GM12892 (cell line): Measurements from ENCODE around the gene TRABD2B. TPM values are rescaled to one million over a fixed set of nuclear protein-coding genes. Genes with fewer than 3 reads are reported as not detected.
A peak's percentile ranks its signal among the peaks of the same experiment; 100 is the strongest.

Source experiments
- DNase-seq: peaks from one replicate; pipeline ENCODE4 v3.0.0; 2011; ENCODE audit not compliant: insufficient read length
- FAIRE-seq: peaks from 2 replicates; lab custom pipeline; 2011; peaks lifted over from hg19 to GRCh38; lab: Jason Lieb, UNC
- POLR2A ChIP-seq: IDR thresholded peaks from 2 replicates; pipeline ENCODE4 v1.6.1; 2011; ENCODE audit warnings: low read depth, low read length, control low read depth
- POLR2AphosphoS5 ChIP-seq: IDR thresholded peaks from 2 replicates; pipeline ENCODE4 v1.6.1; 2011; ENCODE audit warnings: low read depth, low read length, control low read depth
- TAF1 ChIP-seq: IDR thresholded peaks from 2 replicates; pipeline ENCODE4 v1.6.1; 2011; ENCODE audit warnings: low read depth, mild to moderate bottlenecking, control low read depth, low read length, borderline replicate concordance
- polyA plus RNA-seq: library from polyadenylated mRNA; unstranded; fragments of >200 nt; gene quantifications from one replicate; pipeline ENCODE4 v1.2.1, GENCODE V29; 2012; ENCODE audit warnings: missing spikeins, inconsistent platforms; ENCODE audit not compliant: missing spikeins

The TRABD2B gene
- polyA plus RNA-seq = not detected

- TF ChIP-seq TAF1 (no peak), POLR2A (no peak), POLR2AphosphoS5 (no peak)
- peak; percentile 92 for FAIRE-seq
- DNase-seq = peak; percentile 90
These were observed at the start of gene TRABD2B for GRCh38 chr1:47997289-47998200. Gene TRABD2B (minus strand): TSS chr1:47997385.

GRCh38 chr1:48044311-48044710 lies 47.1 kb upstream of the TRABD2B start:
- FAIRE-seq (no peak), DNase-seq (no peak)
- TF ChIP-seq POLR2AphosphoS5 = no peak
- TF ChIP-seq POLR2A = no peak

GRCh38 chr1:48043622-48044021 lies 46.4 kb upstream of the TRABD2B start:
- TF ChIP-seq POLR2AphosphoS5 (no peak), TAF1 (no peak), POLR2A (no peak)
- DNase-seq (no peak), FAIRE-seq (no peak)

- DNase-seq = no peak
- FAIRE-seq = no peak
- TF ChIP-seq POLR2AphosphoS5 (no peak), TAF1 (no peak), POLR2A (no peak)
These were observed 43.0 kb upstream of the TRABD2B start for GRCh38 chr1:48040154-48040553.

GRCh38 chr1:48039088-48040054 lies 42.2 kb upstream of the TRABD2B start:
- DNase-seq (no peak), FAIRE-seq (no peak)
- TF ChIP-seq POLR2A (no peak), TAF1 (no peak), POLR2AphosphoS5 (no peak)

- DNase-seq (no peak), FAIRE-seq (no peak)
- TF ChIP-seq POLR2AphosphoS5 = no peak
- TF ChIP-seq POLR2A = no peak
- no peak for TF ChIP-seq TAF1
These were observed 41.1 kb upstream of the TRABD2B start for GRCh38 chr1:48038270-48038767.

GRCh38 chr1:48036710-48037355 lies 39.6 kb upstream of the TRABD2B start:
- FAIRE-seq (no peak), DNase-seq (no peak)
- no peak for TF ChIP-seq POLR2AphosphoS5
- TF ChIP-seq TAF1 = no peak
- no peak for TF ChIP-seq POLR2A

- DNase-seq (no peak), FAIRE-seq (no peak)
- TF ChIP-seq TAF1 (no peak), POLR2AphosphoS5 (no peak), POLR2A (no peak)
These were observed 38.4 kb upstream of the TRABD2B start for GRCh38 chr1:48035371-48036141.

- DNase-seq (no peak), FAIRE-seq (no peak)
- TF ChIP-seq TAF1 = no peak
- TF ChIP-seq POLR2A = no peak
- no peak for TF ChIP-seq POLR2AphosphoS5
These were observed 36.4 kb upstream of the TRABD2B start for GRCh38 chr1:48033495-48034045.

- FAIRE-seq = no peak
- TF ChIP-seq TAF1 = no peak
- no peak for TF ChIP-seq POLR2A
- TF ChIP-seq POLR2AphosphoS5 = no peak
- no peak for DNase-seq
These were observed 34.5 kb upstream of the TRABD2B start for GRCh38 chr1:48031676-48032075.
